Liver (tissue), 3 donors: ENCODE measurements around the gene SNCB.

Source experiments
- ATF3 ChIP-seq: IDR thresholded peaks from 2 replicates; pipeline ENCODE4 v1.6.1; 2016; ENCODE audit warnings: antibody characterized with exemption
- EGR1 ChIP-seq, 2 donors: IDR thresholded peaks; 2 replicates each; pipeline ENCODE4 v1.6.1; 2016 to 2018; ENCODE audit warnings: antibody characterized with exemption in 2 of 2, low read depth in 2 of 2
- FOXA1 ChIP-seq: IDR thresholded peaks from 2 replicates; pipeline ENCODE4 v1.6.1; 2016; ENCODE audit warnings: antibody characterized with exemption
- HNF4A ChIP-seq, 2 donors: conservative IDR thresholded peaks; 2 replicates each; pipeline ENCODE4 v1.6.1; 2016; ENCODE audit warnings: antibody characterized with exemption in 2 of 2, mild to moderate bottlenecking in 2 of 2
- RAD21 ChIP-seq, 2 donors: IDR thresholded peaks; 2 replicates each; pipeline ENCODE4 v1.6.1; 2016; ENCODE audit warnings: antibody characterized with exemption in 2 of 2, mild to moderate bottlenecking in 2 of 2
- RXRA ChIP-seq, 2 donors: IDR thresholded peaks; 2 replicates each; pipeline ENCODE4 v1.6.1; 2017 to 2018; ENCODE audit warnings: antibody characterized with exemption in 2 of 2, mild to moderate bottlenecking in 1 of 2
- SP1 ChIP-seq: IDR thresholded peaks from 2 replicates; pipeline ENCODE4 v1.6.1; 2018; ENCODE audit warnings: antibody characterized with exemption, mild to moderate bottlenecking
- TAF1 ChIP-seq: conservative IDR thresholded peaks from 2 replicates; pipeline ENCODE4 v1.6.1; 2016; ENCODE audit warnings: antibody characterized with exemption, mild to moderate bottlenecking
- YY1 ChIP-seq: IDR thresholded peaks from 2 replicates; pipeline ENCODE4 v1.6.1; 2016; ENCODE audit warnings: antibody characterized with exemption, mild to moderate bottlenecking
- TF ChIP-seq, protein P1 (sequence below): fragments of 150-350 bp; IDR thresholded peaks from 2 replicates; pipeline ENCODE4 v1.5.1; 2017; ENCODE audit warnings: improper control_type of control experiment, low read depth, low read length; ENCODE audit not compliant: missing input control
- TF ChIP-seq, protein P2 (sequence below): IDR thresholded peaks from 2 replicates; pipeline ENCODE4 v1.6.1; 2016; ENCODE audit warnings: antibody characterized with exemption, mild to moderate bottlenecking
- TF ChIP-seq, protein P3 (sequence below): IDR thresholded peaks from 2 replicates; pipeline ENCODE4 v1.6.1; 2016; ENCODE audit warnings: antibody characterized with exemption
- donor health status: healthy.
- donor health status: healthy.

DNA sequence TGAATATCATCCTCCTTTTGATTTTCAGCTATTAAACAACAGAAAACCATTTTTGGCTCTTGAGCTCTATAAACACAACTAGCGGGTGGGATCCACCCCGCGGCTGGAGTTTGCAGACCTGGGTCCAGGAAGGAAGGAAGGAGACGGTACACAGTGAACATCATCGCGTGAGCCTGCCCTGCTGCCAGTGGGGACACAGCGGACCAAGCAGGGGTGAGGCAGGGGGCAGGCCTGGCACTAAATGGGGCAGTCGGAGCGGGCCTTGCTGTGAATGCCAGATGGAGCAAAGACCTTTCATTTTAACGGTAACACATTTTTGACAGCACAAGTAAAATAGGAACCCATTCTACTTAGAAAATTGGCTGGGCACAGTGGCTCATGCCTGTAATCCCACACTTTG lies 31.3 kb upstream of the SNCB start:
- TF ChIP-seq, protein P1, sequence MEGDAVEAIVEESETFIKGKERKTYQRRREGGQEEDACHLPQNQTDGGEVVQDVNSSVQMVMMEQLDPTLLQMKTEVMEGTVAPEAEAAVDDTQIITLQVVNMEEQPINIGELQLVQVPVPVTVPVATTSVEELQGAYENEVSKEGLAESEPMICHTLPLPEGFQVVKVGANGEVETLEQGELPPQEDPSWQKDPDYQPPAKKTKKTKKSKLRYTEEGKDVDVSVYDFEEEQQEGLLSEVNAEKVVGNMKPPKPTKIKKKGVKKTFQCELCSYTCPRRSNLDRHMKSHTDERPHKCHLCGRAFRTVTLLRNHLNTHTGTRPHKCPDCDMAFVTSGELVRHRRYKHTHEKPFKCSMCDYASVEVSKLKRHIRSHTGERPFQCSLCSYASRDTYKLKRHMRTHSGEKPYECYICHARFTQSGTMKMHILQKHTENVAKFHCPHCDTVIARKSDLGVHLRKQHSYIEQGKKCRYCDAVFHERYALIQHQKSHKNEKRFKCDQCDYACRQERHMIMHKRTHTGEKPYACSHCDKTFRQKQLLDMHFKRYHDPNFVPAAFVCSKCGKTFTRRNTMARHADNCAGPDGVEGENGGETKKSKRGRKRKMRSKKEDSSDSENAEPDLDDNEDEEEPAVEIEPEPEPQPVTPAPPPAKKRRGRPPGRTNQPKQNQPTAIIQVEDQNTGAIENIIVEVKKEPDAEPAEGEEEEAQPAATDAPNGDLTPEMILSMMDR, result no peak
- no peak for TF ChIP-seq YY1
- no peak for TF ChIP-seq HNF4A (conservative IDR thresholded peaks at IDR 0.05)
- TF ChIP-seq EGR1 (IDR thresholded peaks at IDR 0.05; ENCODE audit: low read depth in 2 of 2), result no peak
- TF ChIP-seq, protein P2, sequence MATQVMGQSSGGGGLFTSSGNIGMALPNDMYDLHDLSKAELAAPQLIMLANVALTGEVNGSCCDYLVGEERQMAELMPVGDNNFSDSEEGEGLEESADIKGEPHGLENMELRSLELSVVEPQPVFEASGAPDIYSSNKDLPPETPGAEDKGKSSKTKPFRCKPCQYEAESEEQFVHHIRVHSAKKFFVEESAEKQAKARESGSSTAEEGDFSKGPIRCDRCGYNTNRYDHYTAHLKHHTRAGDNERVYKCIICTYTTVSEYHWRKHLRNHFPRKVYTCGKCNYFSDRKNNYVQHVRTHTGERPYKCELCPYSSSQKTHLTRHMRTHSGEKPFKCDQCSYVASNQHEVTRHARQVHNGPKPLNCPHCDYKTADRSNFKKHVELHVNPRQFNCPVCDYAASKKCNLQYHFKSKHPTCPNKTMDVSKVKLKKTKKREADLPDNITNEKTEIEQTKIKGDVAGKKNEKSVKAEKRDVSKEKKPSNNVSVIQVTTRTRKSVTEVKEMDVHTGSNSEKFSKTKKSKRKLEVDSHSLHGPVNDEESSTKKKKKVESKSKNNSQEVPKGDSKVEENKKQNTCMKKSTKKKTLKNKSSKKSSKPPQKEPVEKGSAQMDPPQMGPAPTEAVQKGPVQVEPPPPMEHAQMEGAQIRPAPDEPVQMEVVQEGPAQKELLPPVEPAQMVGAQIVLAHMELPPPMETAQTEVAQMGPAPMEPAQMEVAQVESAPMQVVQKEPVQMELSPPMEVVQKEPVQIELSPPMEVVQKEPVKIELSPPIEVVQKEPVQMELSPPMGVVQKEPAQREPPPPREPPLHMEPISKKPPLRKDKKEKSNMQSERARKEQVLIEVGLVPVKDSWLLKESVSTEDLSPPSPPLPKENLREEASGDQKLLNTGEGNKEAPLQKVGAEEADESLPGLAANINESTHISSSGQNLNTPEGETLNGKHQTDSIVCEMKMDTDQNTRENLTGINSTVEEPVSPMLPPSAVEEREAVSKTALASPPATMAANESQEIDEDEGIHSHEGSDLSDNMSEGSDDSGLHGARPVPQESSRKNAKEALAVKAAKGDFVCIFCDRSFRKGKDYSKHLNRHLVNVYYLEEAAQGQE, result no peak
- no peak for TF ChIP-seq FOXA1
- TF ChIP-seq SP1, result no peak
- TF ChIP-seq, protein P3, sequence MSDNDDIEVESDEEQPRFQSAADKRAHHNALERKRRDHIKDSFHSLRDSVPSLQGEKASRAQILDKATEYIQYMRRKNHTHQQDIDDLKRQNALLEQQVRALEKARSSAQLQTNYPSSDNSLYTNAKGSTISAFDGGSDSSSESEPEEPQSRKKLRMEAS, result no peak
- TF ChIP-seq ATF3, result no peak
- no peak for TF ChIP-seq RAD21 (IDR thresholded peaks at IDR 0.05)
- TF ChIP-seq RXRA (IDR thresholded peaks at IDR 0.05), result no peak
- TF ChIP-seq TAF1, result no peak
